Kidney (tissue), 14 donors: ENCODE data around the gene SLC22A15. TPM values are rescaled to one million over a fixed set of nuclear protein-coding genes. Genes with fewer than 3 reads are reported as not detected.

Experiments used
- DNase-seq, 5 donors: peaks; one replicate each; pipeline ENCODE4 v3.0.0-alpha.2; 2013 to 2020
- FAIRE-seq: peaks from 2 replicates; lab custom pipeline; 2012; peaks lifted over from hg19 to GRCh38; lab: Jason Lieb, UNC
- H3K27ac ChIP-seq, 2 donors: one replicate each; pipeline ENCODE4 v1.7.0; 2013; ENCODE audit warnings: low read depth in 2 of 2, low read length in 2 of 2, inconsistent platforms in 1 of 2
- H3K27me3 ChIP-seq: one replicate; pipeline ENCODE4 v1.7.1; 2013; ENCODE audit warnings: low read length, inconsistent platforms; ENCODE audit not compliant: control insufficient read depth, insufficient read depth
- H3K36me3 ChIP-seq, 3 donors: one replicate each; pipeline versions ENCODE4 v1.7.0 to v1.7.1; 2013; ENCODE audit warnings: low read length in 3 of 3, control low read depth in 1 of 3, inconsistent platforms in 1 of 3; ENCODE audit not compliant: insufficient read depth in 3 of 3, control insufficient read depth in 2 of 3
- H3K4me1 ChIP-seq, 3 donors: one replicate each; pipeline versions ENCODE4 v1.7.0 to v1.7.1; 2013; ENCODE audit warnings: low read length in 3 of 3, inconsistent platforms in 1 of 3, low read depth in 1 of 3; ENCODE audit not compliant: control insufficient read depth in 2 of 3, insufficient read depth in 2 of 3
- H3K4me3 ChIP-seq, 3 donors: one replicate each; pipeline versions ENCODE4 v1.7.0 to v1.8.1; 2013; ENCODE audit warnings: low read length in 3 of 3, control low read depth in 1 of 3, inconsistent platforms in 1 of 3
- H3K9ac ChIP-seq, 3 donors: one replicate each; pipeline versions ENCODE4 v1.7.0 to v1.7.1; 2013; ENCODE audit warnings: low read length in 3 of 3, control low read depth in 1 of 3, inconsistent platforms in 1 of 3
- H3K9me3 ChIP-seq, 3 donors: one replicate each; pipeline versions ENCODE4 v1.7.0 to v1.7.1; 2013; ENCODE audit warnings: low read length in 3 of 3, control low read depth in 1 of 3, inconsistent platforms in 1 of 3; ENCODE audit not compliant: control insufficient read depth in 2 of 3, insufficient read depth in 1 of 3
- intact Hi-C: fragments of 100-400 bp; cut with DNase I; formaldehyde crosslinking; loops from one replicate; pipeline ENCODE4 v1.11.1; 2022
- polyA plus RNA-seq: library from polyadenylated mRNA; stranded (reverse); fragments of 350-450 nt; fragmentation: Illumina TruSeq; extraction: RNeasy Lipid Tissue Mini Kit (QIAGEN cat#74804); gene quantifications from one replicate; pipeline ENCODE4 v1.2.3, GENCODE V29; 2014; ENCODE audit warnings: low read depth, low replicate concordance; ENCODE audit not compliant: insufficient read depth
- total RNA-seq: library from RNA; stranded (reverse); fragmentation: NEBNext Ultra II Directional; extraction: Animal tissue kit (Norgen Biotek cat#: 25700); gene quantifications from one replicate; pipeline ENCODE4 v1.2.1, GENCODE V29; 2021
- TF ChIP-seq, protein P1 (sequence below): IDR thresholded peaks from 3 replicates; pipeline ENCODE4 v1.5.1; 2012; ENCODE audit warnings: mild to moderate bottlenecking, moderate library complexity, borderline replicate concordance; ENCODE audit not compliant: insufficient read depth; ENCODE audit errors: extremely low read depth
- donor health status: control.
- donor health status: control.
- donor health status: control.
- donor health status: control.
- donor health status: control.
- donor health status: DM: yes; HTN: yes; CAD: no.
- donor health status: Normal renal cell carcinoma (clear cell type).

Gene SLC22A15
- total and polyA plus RNA-seq, 2 donors from 2014 or later = 3.5 to 9.8 TPM

DNA sequence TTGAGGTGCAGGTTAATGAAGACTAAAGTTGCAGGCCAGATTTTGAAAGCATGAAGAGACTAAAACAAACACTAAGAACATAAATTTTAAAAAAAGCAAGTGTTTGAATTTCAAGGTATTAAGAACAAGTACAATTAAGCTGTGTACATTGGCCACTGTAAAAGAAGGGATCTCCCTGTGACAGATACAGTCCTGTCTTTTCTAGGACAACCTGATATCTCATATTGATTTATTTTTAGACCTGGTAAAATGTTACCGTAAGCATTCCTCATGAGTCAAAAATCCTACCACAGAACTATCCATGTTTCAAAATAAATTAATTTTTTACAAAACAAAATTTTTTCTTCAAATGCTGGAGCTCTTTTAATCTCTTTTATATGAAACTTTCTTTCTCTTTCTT lies 39.4 kb downstream of the SLC22A15 start:
- DNase-seq (no peak), FAIRE-seq (no peak)
- TF ChIP-seq, protein P1, sequence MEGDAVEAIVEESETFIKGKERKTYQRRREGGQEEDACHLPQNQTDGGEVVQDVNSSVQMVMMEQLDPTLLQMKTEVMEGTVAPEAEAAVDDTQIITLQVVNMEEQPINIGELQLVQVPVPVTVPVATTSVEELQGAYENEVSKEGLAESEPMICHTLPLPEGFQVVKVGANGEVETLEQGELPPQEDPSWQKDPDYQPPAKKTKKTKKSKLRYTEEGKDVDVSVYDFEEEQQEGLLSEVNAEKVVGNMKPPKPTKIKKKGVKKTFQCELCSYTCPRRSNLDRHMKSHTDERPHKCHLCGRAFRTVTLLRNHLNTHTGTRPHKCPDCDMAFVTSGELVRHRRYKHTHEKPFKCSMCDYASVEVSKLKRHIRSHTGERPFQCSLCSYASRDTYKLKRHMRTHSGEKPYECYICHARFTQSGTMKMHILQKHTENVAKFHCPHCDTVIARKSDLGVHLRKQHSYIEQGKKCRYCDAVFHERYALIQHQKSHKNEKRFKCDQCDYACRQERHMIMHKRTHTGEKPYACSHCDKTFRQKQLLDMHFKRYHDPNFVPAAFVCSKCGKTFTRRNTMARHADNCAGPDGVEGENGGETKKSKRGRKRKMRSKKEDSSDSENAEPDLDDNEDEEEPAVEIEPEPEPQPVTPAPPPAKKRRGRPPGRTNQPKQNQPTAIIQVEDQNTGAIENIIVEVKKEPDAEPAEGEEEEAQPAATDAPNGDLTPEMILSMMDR = no peak
- intact Hi-C loops = no loop called here
- no peaks in the 10 kb centered on the region for H3K4me1 ChIP-seq
- H3K4me3 ChIP-seq = no peak overlapping the region
- H3K27ac ChIP-seq = no peak overlapping the region
- H3K9ac ChIP-seq = no peak overlapping the region
- no peaks in the 10 kb centered on the region for H3K36me3 ChIP-seq
- no peaks in the 10 kb centered on the region for H3K9me3 ChIP-seq
- H3K27me3 ChIP-seq = no peaks in the 10 kb centered on the region

- H3K4me3 ChIP-seq = no peak overlapping the region
- no peak for FAIRE-seq
Measured at GRCh38 chr1:116018007-116018406, 41.7 kb downstream of the SLC22A15 start.

DNA sequence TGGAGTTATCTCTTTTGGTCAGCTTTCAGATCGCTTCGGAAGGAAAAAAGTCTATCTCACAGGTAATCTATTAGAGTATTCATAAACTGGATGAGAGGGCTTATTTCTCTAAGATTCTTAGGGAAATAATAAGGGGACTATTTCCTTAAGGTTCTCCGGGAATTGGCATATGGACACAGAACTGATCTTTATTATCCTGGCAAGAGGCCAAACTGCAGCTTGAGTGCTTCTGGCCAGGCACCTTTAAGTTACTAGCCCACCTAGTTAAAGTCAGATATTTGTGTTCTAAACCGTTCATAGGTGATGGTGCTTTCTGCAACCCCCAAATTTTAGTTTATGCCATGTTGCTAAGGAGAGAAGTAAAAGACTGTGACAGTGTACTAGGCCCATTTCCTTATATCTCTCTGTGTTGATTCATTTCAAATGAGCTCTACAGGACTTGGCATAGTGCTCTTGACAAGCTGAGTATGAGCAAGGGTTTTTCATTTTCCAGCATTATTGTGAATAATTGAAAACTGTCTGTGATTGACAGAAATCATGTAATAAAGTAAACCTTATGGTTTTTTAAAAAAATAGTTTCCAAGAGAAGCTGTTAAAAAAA lies 43.4 kb downstream of the SLC22A15 start:
- TF ChIP-seq, protein P1 = no peak
- FAIRE-seq = no peak
- DNase-seq = no peak

More at GRCh38 chr1:116018007-116018406, 41.7 kb downstream of the SLC22A15 start:
- no peaks in the 10 kb centered on the region for H3K36me3 ChIP-seq
- H3K4me1 ChIP-seq = no peaks in the 10 kb centered on the region
- intact Hi-C loops = no loop called here
- TF ChIP-seq, protein P1 = no peak
- no peak overlapping the region for H3K27ac ChIP-seq
- no peaks in the 10 kb centered on the region for H3K9me3 ChIP-seq
- no peaks in the 10 kb centered on the region for H3K27me3 ChIP-seq
- DNase-seq = no peak
- no peak overlapping the region for H3K9ac ChIP-seq

More for the DNA sequence above, 43.4 kb downstream of the SLC22A15 start:
- Histone ChIP-seq H3K9me3 (no peaks in the 10 kb centered on the region), H3K4me3 (no peak overlapping the region), H3K27ac (no peak overlapping the region), H3K4me1 (no peaks in the 10 kb centered on the region), H3K27me3 (no peaks in the 10 kb centered on the region), H3K36me3 (no peaks in the 10 kb centered on the region), H3K9ac (no peak overlapping the region)
- intact Hi-C loops = no loop called here
